GM12891 (cell line): ENCODE measurements around the gene BRSK2.

Source experiments
- PAX5 ChIP-seq: IDR thresholded peaks from 2 replicates; pipeline ENCODE4 v1.6.1; 2011; ENCODE audit warnings: low read length, moderate library complexity, mild to moderate bottlenecking; ENCODE audit not compliant: insufficient read depth, severe bottlenecking
- POLR2A ChIP-seq: IDR thresholded peaks from 2 replicates; pipeline ENCODE4 v1.6.1; 2011; ENCODE audit warnings: low read depth, low read length, control low read depth
- POLR2AphosphoS5 ChIP-seq: IDR thresholded peaks from 2 replicates; pipeline ENCODE4 v1.6.1; 2011; ENCODE audit warnings: low read depth, low read length, control low read depth
- POU2F2 ChIP-seq: IDR thresholded peaks from 2 replicates; pipeline ENCODE4 v1.6.1; 2011; ENCODE audit warnings: low read depth, mild to moderate bottlenecking, control low read depth, low read length, moderate library complexity
- SPI1 ChIP-seq: IDR thresholded peaks from 2 replicates; pipeline ENCODE4 v1.6.1; 2011; ENCODE audit warnings: low read depth, low read length, control low read depth
- TAF1 ChIP-seq: IDR thresholded peaks from 2 replicates; pipeline ENCODE4 v1.6.1; 2011; ENCODE audit warnings: low read depth, low read length, control low read depth

GRCh38 chr11:1482581-1483444 is 93.1 kb downstream of the BRSK2 start:
- TF ChIP-seq POLR2AphosphoS5 (no peak), POLR2A (no peak), TAF1 (no peak), PAX5 (no peak), SPI1 (no peak), POU2F2 (no peak)
